Tibial nerve (tissue), 4 donors: Measurements from ENCODE around the gene GABARAPL2. TPM values are rescaled to one million over a fixed set of nuclear protein-coding genes. Genes with fewer than 3 reads are reported as not detected.

ENCODE experiments used
- DNase-seq, 2 donors: peaks; one replicate each; pipeline ENCODE4 v3.0.0-alpha.2; 2019; ENCODE audit warnings: low spot score in 2 of 2
- H3K27ac ChIP-seq, 4 donors: fragments of 200-600 bp; sonication (generic) in 3 of 4; one replicate each; pipeline ENCODE4 v1.5.1; 2017 to 2019; ENCODE audit warnings: mild to moderate bottlenecking in 1 of 4
- H3K27me3 ChIP-seq, 2 donors: fragments of 200-600 bp; sonication (generic) in 1 of 2; one replicate each; pipeline versions ENCODE4 v1.5.1 to v1.6.0; 2017 to 2019
- H3K36me3 ChIP-seq, 3 donors: fragments of 200-600 bp; sonication (generic); one replicate each; pipeline ENCODE4 v1.5.1; 2018 to 2019
- H3K4me1 ChIP-seq, 4 donors: fragments of 200-600 bp; sonication (generic) in 3 of 4; one replicate each; pipeline ENCODE4 v1.5.1; 2017 to 2019
- H3K4me3 ChIP-seq, 4 donors: fragments of 200-600 bp; sonication (generic) in 3 of 4; one replicate each; pipeline ENCODE4 v1.5.1; 2017 to 2019; ENCODE audit warnings: mild to moderate bottlenecking in 1 of 4, moderate library complexity in 1 of 4
- H3K9me3 ChIP-seq, 4 donors: fragments of 200-600 bp; sonication (generic) in 3 of 4; one replicate each; pipeline ENCODE4 v1.5.1; 2017 to 2019
- CTCF ChIP-seq, 5 experiments: fragments of 200-600 bp in 3 of 5; fragments of 450-650 bp in 2 of 5; sonication (generic) in 3 of 5; IDR thresholded peaks; one replicate each; pipeline ENCODE4 v1.5.1; 2016 to 2019; ENCODE audit warnings: antibody characterized with exemption in 5 of 5, mild to moderate bottlenecking in 3 of 5, moderate library complexity in 2 of 5
- EP300 ChIP-seq, 2 donors: sonication (generic); formaldehyde crosslinking; IDR thresholded peaks; one replicate each; pipeline ENCODE4 v1.6.1; 2017; ENCODE audit warnings: antibody characterized with exemption in 2 of 2, mild to moderate bottlenecking in 1 of 2
- POLR2A ChIP-seq, 2 donors: fragments of 450-650 bp; IDR thresholded peaks; one replicate each; pipeline ENCODE4 v1.6.1; 2017; ENCODE audit warnings: antibody characterized with exemption in 2 of 2, mild to moderate bottlenecking in 2 of 2, moderate library complexity in 2 of 2
- WGBS, 2 donors: methylation state at CpG; one replicate each; pipeline ENCODE4 v1.1.5; 2018; 5-methylcytosine and 5-hydroxymethylcytosine counted together
- total RNA-seq, 4 donors: library from RNA; depleted of rRNA; stranded (reverse); fragments of >200 nt; gene quantifications; one replicate each; pipeline ENCODE4 v1.1.0, GENCODE V29; 2016

GABARAPL2 gene
- total RNA-seq, 4 donors from 2014 or later: 93.1 to 135 (median 104) TPM

GRCh38 chr16:75555213-75555706, 10.9 kb upstream of the GABARAPL2 start:
- H3K27me3 ChIP-seq: no peaks in the 10 kb centered on the region
- DNase-seq: peak; percentile 26 to 63
- peaks cover 0 to 24% (median 5%) of the 10 kb centered on the region in 4 donors for H3K4me1 ChIP-seq
- H3K36me3 ChIP-seq: no peaks in the 10 kb centered on the region
- WGBS, 2 donors: 1% methylated on average over 18 to 26 of the region's 26 CpGs
- TF ChIP-seq EP300 (IDR thresholded peaks at IDR 0.05) (peak in 1 of 2 donors; percentile 38), POLR2A (IDR thresholded peaks at IDR 0.05) (peak in 1 of 2 donors; percentile 23), CTCF (IDR thresholded peaks at IDR 0.05) (no peak)
- peak overlapping the region; percentile 70 to 93 (median 82) for H3K27ac ChIP-seq
- H3K9me3 ChIP-seq: no peaks in the 10 kb centered on the region
- peak overlapping the region; percentile 70 to 95 (median 86) for H3K4me3 ChIP-seq

GRCh38 chr16:75555707-75556430, 10.3 kb upstream of the GABARAPL2 start, which contains the start of gene TMEM231:
TSS of gene TMEM231 (minus strand) at chr16:75556252. CDS start at chr16:75556209, 43 bp downstream.
- WGBS, 2 donors: 0 to 1% methylated on average over 18 to 71 of the region's 75 CpGs
- Histone ChIP-seq H3K4me3 (peak within 1 kb of the TSS; percentile 70 to 95 (median 86)), H3K9me3 (no peaks in the 10 kb centered on the region), H3K36me3 (no peaks in the 10 kb centered on the region), H3K27me3 (no peaks in the 10 kb centered on the region), H3K4me1 (peaks cover 0 to 24% (median 5%) of the 10 kb centered on the region in 4 donors), H3K27ac (peak within 1 kb of the TSS; percentile 70 to 93 (median 82))
- TF ChIP-seq POLR2A (IDR thresholded peaks at IDR 0.05) (peak in 1 of 2 donors; percentile 69), CTCF (IDR thresholded peaks at IDR 0.05) (no peak), EP300 (IDR thresholded peaks at IDR 0.05) (peak in 1 of 2 donors; percentile 83)
- peak; percentile 97 for DNase-seq

GRCh38 chr16:75556431-75556950, 9.7 kb upstream of the GABARAPL2 start:
- Histone ChIP-seq H3K4me1 (peaks cover 0 to 24% (median 5%) of the 10 kb centered on the region in 4 donors), H3K27me3 (no peaks in the 10 kb centered on the region), H3K27ac (peak overlapping the region; percentile 70 to 93 (median 82)), H3K36me3 (no peaks in the 10 kb centered on the region), H3K9me3 (no peaks in the 10 kb centered on the region), H3K4me3 (peak overlapping the region; percentile 70 to 95 (median 86))
- TF ChIP-seq POLR2A (IDR thresholded peaks at IDR 0.05) (no peak), CTCF (IDR thresholded peaks at IDR 0.05) (no peak), EP300 (IDR thresholded peaks at IDR 0.05) (no peak)
- WGBS, 2 donors: 28 to 30% methylated on average over 16 of the region's 16 CpGs
- no peak for DNase-seq

- Histone ChIP-seq H3K27me3 (no peaks in the 10 kb centered on the region), H3K9me3 (no peaks in the 10 kb centered on the region), H3K4me1 (peaks cover 0 to 22% (median 5%) of the 10 kb centered on the region in 4 donors), H3K27ac (peak overlapping the region in 2 of 4 donors; percentile 23 to 67), H3K4me3 (no peak overlapping the region), H3K36me3 (no peaks in the 10 kb centered on the region)
- DNase-seq: no peak
- TF ChIP-seq EP300 (IDR thresholded peaks at IDR 0.05) (no peak), CTCF (IDR thresholded peaks at IDR 0.05) (no peak), POLR2A (IDR thresholded peaks at IDR 0.05) (no peak)
- WGBS, 2 donors: 85 to 87% methylated on average over 2 of the region's 2 CpGs
These were observed 7.3 kb upstream of the GABARAPL2 start for GRCh38 chr16:75558846-75559401.
